ENCODE results near the gene AK1.
"Not testable (repeated sequence)": the region's sequence is repeated elsewhere in the genome, so short reads cannot be mapped to it uniquely, and the experiment has no call there.

AK1 gene

DNA sequence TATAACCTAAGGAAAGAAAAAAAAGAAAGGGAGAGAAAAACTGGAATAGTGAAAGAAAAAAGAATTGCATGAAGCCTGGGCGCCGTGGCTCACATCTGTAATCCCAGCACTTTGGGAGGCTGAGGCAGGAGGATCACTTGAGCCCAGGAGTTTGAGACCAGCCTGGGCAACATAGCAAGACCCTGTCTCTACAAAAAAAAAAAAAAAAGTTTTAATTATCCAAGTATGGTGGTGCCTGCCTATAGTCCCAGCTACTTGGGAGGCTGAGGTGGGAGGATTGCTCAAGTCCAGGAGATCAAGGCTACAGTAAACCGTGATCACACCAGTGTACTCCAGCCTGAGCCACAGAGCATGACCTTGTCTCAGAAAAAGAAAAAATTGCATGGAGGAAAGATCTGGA lies 4.2 kb upstream of the AK1 start:
- DNase-seq: not testable (repeated sequence)

DNA sequence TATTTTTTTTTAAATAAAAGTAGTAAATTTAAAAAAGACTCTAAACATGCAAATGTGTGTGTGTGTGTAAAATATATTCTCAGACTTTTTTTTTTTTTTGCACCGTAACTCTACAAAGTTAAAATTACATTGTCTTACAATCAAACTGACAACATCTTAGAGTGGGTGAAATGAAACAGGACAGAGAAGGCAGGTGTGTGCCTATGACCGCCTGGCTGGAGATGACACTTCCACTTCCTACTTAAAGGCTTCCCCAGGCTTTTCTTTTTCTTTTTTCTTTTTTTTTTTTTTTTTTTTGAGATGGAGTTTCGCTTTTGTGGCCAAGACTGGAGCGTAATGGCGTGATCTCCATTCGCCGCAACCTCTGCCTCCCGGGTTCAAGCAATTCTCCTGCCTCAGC lies 2.7 kb upstream of the AK1 start:
- no peak for DNase-seq

DNA sequence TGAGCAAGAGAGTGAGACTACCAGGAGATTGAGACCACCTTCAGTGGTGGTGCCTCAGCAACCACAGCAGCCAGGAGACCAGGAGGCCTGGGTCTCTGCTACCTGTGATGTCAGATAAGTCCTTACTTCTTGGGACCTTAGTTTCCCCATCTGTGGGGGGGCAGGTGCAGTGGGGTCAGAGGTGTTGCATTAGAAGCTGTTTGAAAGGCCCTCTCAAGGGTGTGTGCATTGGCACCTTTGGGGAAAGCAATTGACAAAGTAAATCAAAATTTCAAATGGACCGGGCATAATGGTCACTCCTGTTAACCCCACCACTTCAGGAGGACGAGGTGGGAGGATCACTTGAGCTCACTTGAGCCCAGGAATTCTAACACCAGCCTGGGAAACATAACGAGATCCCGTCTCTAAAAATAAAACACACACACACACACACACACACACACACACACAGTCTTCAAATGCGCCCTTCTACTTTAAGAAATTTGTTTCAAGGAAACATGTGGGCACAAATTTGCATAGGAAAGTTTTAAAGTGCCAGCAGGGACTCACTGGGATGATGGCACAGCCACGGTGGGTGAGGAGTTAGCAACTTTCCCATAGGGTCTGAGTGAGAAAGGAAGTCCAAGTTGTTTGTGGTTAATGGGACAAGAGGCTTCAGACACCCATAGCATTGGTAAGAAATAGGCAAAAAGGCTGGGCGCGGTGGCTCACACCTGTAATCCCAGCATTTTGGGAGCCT lies 1.3 kb upstream of the AK1 start:
- DNase-seq: no peak

DNA sequence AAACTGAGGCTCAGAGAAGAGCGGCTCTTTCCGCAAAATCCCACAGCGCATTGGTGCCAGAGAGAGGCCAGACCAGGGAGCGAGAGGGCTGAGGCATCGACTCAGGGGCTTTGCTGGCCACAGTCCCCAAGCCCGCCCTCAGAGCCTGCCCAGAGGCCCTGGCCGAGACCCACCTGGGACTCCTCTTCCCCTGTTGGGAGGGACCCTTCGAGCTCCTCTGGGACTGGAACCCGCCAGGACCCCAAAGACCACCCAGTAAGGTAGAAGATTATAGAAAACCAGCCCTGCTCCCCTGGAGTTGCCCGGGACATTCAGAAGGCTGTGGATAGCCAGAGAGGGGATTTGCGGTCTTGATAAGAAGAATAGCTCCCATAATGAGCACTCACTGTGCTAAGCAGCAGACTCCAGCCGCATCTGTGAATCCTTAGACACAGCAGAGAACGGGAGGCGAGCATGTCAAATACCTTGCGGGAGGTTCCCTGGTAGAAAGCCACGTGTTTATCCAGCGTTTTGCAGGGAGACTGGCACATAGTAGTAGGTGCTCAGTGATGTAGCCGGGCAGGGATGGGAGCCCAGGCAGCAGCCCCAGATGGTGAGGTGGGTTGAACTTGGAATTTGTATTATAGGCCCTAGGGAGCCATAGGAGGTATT lies 651 bp upstream of the AK1 start:
- DNase-seq: no peak

DNA sequence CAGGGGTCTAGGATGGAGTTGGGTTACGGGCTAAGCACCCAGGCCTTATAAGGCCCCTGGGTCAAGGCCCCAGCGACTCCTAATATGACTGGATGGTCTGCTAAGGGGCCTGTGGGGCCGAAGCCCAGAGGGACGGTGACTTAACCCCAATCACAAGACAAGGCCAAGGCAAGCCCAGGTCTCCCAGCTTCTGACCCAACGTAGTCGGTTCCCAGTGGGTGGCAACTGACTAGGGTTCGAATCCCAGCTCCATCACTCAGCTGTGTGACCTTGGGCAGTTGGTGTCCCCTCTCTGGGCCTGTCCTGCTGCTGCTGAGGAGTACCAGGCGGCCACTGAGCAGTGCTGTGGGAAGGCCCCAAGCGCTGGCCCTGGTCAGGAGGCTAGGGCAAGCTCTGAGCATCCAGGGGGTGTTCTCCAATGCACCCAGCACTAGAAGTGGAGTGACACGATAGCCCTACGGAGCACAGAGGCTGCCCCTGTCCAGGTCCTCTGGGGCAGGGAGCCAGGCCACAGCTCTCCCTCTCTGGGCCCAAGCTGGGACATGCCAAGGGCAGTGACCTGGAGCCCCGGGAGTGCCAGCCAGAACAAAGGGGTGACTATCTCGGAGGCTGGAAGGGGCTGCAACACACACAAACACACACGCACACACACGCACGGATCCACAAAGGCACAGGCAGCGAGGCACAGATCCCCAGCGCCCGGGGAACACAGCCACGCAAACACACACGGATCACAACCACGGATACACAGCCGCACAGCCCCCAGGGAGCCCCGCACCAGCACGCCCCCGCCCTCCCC lies 512 bp downstream of the AK1 start:
- no peak for DNase-seq

DNA sequence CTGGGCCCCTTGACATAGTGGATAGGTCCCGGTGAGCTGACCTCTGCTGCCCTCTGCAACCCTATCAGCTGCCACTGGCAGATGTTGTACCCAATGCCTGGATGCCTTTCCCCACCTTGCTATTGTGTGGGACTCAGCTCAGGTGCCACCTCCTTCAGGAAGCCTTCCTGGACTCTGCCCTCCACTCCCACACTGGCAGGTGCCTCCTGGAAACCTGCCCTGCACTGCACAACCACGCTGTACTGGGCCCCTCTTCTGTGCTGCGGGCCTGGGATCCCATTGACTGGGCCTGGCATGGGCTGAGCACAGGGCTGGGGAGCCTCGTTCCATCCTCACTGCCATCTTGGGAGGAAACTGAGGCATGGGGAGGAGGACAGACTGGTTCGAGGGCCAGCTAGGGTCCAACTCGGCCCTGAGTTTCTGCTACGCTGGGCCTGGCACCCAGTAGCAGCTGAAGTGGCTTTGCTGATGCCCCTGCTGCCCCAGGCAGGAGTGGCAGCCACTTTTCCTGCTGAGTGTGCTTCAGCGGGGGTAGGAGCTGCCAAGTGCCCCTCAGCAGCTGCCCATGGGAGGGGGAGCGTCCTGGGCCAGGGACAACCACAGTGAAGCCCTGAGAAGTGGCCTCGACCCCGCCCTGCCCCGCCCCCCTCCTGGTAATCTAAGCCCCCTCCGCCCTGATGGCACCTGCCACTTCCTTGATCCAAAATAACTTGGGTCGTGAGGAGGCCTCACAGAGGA lies 1.3 kb downstream of the AK1 start:
- no peak for DNase-seq

DNA sequence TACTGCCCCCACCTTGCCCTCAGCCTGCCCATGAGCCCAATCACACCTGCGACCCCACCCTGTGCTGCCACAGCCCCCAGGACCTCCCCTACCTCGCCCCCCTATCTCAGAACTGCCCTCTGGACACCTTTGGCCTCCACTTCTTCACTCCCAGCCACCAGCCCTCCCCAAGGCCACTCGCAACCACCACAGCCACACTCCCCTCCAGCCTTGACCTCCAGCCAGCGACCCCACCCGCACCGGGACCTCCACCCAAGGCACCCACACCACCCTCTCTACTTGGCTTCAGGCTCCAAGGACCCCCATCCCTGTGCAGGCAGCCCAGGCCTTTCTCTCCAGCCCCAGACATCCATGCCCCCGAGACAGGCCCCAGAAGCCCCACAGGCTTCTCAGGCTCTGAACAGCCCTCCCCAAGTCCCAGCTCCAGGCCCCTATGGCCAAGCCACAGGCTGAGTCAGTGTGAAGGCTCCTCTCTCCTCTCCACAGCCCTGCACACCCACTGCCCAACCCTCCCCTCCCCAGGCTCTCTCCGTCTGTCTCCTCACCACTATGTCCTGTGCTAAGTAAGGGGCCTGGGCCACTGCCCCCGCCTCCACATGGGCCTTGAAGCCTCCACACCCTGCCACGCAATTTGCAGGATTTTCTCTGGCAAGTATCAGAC lies 2.0 kb downstream of the AK1 start:
- DNase-seq: no peak

DNA sequence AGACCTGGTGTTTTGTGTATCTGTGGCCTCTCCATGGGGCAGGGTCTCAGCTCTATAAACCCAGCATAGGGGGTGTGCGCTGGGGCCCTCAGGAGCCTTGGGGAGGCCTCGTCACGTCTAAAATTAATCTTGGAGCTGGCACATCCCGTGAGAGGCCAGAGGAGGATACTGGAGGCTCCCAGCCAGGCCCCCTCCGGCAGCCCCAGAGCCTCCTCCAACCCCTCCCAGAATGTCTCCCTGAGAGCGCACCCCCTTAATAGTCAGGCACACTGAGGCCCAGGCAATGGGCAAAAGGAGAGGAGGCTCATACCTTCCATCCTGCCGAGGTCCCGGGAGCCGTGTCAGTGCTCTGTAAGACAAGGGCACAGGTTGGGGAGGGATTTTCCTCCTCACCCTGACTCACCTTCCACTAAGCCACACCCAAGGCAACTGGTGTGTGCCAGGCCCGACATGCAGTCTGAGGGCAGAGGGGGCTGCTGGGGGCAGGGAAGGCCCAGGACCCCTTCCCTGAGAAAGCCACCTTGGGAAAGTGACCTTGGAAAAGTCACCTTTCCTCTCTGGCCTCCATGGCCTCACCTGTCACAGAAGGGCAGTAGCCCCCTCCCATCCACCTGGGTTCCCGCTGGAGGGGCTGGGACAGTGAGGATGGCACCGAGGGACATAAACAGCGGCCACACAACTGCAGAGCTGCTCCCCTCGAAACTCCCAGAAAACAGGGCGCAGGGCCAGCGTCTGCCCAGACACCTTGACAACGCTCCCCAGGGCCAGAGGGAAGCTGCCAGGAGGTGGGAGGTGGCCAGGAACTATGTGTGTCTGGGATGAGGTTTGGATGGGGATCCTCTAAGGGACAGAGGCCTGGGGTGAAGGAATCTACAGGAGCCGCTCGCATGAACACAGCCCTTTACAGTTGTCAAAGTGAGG lies 2.9 kb downstream of the AK1 start:
- no peak for DNase-seq

DNA sequence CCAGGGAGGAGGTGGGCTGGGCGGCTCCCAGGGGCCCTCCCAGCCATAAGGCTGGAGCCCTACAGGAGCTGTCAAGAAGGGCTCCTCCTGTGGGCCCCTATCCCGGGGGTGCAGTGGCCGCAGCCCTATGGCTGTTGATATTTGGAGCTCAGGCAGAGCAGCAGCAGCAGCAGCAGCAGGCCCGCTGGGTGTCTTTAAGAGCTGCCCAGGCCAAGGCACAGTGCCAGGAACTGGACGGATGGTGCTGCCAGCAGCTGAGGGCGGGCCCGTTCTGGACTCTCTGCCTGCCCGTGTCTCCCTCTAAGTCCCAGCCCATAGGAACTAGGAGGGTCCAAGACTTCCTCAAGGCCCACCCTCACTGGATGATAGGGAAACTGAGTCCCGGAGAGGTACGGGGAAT lies 3.6 kb downstream of the AK1 start:
- DNase-seq: no peak

DNA sequence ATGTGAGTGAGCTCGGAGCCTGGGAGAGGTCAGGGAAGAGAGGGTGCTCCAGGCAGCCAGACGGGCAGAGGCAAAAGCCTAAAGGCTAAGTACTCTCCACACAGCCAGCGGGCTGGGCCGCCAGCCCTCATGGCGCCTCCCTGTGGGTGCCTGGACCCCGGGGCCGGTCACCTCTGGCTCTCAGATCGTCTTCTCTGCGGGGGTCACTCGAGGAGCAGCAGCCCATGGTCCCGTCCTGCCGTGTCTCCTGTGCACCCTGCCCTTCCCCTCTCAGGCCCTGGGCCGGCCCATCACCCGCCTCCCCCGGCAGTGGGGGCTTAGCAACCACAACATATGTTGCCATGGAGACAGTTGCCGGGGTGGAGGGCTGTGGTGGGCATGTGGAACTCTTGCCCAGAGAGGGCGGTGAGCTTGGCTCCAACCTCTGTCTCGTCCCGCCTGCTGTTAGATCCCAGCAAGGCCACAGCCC lies 4.2 kb downstream of the AK1 start:
- DNase-seq: no peak

DNA sequence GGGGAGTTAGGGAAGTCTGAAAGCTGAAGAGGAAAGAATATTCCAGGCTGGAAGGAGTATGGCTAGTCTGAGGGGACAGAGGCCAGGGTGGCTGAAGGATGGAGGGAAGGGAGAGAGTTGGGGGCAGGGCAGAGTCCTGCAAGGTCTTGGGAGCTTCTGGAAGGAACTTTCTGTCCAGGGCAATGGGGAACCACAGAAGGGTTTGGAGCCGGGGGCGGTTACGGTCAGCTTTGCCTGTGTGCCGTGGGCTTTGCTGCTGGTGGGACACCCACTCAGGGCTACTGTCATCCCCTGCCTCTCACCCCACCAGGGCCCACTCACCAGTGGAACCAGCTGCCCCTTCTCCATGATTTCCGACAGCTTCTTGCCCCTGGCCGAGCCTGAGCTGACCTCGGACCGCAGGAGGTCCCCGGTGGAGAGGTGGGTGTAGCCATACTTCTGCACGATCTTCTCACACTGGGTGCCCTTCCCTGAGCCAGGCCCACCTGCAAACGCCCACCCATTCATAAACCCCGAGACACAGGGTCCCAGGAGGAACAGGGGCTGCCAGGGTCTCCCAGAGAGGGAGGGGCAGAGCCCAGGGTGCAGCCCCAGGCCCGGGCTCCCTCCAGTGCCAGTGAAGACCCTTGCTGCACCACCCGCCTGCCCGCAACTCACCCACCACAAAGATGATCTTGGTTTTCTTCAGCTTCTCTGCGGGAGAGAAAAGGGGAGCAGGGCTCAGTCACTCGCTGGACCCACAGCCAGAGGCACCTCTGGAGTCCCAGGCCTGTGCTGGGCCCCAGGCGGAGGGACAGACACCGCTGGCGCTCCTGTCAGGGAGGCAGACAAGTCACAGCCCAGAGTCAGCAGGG lies 4.9 kb downstream of the AK1 start:
- no peak for DNase-seq

DNA sequence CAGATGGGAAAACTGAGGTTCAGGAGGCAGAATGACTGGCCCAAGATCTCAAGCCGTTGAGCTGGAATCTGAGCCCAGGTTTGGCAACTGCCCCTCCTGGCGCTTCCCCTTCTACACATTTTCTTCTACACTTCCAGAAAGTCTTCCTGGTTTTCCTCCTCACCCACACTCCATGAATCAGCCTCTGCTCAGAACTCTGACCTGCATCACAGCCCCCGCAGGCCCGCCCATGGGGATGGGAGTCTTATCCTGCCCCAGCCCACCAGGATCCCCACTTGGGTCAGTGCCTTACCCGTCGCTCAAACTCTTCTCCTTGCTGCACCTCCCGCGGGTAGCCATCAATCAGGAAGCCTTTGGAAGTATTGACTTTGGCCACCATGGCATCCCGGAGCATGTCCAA lies 5.9 kb downstream of the AK1 start:
- DNase-seq: no peak

DNA sequence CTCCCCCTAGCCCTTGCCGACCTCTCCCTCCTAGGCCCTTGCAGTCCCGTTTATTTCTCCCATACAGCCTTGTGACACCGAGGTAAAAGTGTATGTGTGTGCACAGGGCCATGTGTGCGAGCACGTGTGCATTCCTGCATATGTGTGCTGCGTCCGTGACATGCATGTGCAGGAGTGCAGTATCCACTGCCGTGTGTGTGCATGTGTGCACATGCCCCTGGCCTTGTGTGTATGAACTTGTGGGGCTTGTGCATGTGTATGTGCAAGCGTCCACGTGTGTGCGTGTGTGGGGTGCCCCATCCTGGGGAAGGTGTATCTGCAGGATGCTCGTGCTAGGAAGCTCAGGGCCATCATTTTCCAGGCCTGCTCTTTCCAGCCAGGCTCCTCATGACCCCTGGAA lies 6.6 kb downstream of the AK1 start:
- DNase-seq: no peak

DNA sequence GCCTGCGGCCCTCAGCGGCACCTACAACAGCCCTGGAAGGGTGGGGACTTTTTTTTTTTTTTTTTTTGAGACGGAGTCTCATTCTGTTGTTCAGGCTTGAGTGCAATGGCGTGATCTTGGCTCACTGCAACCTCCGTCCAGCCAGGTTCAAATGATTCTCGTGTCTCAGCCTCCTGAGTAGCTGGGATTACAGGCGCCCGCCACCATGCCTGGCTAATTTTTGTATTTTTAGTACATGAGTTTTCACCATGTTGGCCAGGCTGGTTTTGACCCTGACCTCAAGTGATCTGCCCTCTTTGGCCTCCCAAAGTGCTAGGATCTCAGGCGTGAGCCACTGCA lies 7.4 kb downstream of the AK1 start:
- DNase-seq: not testable (repeated sequence)

DNA sequence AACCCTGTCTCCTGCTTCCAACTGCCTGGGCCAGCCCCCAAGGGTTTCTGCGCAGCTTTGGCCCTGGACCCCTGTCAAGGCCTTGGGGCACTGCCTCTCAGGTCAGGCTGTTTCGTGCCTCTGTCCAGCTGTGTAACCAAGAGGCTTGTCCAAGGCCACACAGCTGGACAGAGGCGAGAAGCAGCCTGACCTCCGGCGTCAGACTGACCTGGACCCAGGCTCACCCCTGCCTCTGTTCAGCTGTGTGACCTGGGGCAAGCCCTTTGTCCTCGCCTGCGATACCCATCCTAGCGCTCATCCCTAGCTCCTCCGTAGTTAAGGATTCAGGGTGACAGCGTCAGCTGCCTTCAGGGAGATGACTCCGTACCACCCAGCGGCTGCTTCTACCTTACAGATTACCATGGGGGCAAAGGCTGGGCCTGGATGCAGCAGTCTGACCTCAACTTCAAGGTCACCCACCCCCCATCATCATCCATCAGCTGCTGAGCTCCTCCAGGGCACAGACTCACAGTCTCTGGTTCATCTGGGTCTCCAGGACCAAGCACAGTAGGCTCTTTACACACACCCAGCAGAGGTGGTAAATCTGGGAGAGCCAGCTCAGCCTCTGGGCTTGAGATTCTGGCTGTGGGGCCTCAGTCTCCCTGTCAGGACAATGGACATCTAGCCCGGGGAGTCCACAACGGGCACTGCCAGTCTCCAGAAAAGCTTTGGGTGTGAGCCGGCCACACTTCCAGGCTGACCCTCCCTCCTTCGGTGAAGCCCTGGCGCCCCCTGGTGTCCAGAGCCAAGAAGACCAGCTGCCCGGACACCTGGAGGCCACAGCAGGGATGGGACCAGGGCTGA lies 7.9 kb downstream of the AK1 start:
- DNase-seq: peak; percentile 81

DNA sequence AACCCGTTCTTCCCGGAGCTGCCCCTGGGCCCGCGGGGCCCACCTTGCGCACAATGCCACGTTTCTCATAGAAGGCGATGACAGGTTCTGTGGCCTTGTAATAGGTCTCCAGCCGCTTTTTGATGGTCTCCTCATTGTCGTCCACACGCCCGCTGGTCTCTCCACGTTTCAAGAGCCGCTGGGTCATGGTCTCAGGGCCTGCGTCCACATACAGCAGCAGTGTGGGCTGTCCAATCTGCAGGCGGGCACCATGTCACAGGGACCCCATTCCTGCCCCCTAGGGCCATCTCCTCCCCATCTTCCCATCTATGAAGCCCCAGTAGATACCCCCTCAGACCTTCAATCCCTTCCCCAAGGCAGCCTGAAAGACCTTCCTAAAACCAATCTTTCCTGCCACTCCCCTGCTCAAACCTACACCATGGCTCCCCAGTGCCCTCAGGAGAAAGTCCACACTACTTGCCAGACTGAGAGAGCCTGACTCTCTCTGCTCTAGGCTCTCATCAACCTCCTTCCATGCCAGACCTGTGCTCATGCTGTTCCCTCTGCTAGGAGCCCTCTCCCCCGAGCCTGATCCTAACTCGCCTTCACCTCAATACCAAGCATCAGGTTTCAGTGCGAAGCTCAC lies 9.1 kb downstream of the AK1 start:
- DNase-seq: no peak

DNA sequence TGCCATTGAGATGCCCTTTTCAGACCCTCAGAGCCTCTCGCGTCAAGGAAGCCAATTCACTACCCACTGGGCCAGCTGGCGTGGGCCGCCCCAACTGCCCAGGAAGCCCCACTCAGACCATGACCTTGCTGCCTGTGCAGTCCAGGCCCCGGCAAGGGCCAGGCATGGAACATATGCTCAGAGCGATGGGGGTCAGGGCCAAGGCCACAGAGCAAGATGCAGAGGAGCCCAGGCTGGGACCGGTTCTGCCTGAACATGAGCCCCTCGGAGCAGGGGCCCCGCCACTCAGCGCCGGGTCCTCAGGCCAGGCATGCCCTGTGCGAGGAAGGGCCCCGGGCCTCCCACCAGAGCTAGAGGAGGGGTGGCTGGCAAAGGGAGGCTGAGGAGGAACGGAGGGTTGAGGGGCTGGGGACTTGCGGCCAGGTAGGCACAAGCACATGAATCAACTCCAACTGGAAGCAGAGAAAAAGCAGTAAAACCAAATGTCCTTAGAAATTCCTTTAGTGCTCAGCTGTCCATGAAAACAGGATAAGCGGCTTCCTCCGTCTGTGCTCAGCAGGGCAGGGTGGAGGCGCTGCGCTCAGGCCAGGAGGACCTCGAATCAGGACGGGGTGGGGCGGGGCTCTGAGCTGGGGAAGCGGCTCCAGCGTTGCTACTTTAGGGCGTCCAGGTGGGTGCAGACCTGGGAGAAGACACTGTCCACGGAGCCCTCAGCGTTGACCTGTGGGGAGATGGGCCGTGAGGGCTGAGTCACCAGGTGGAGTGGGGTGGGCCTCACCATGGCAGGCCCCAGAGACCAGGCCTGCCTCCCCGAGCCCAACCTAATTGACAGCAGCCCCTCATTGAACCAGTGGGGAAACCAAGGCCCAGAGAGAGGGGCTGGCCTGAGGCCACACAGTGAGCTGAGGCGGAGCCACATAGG lies 9.9 kb downstream of the AK1 start:
- no peak for DNase-seq

DNA sequence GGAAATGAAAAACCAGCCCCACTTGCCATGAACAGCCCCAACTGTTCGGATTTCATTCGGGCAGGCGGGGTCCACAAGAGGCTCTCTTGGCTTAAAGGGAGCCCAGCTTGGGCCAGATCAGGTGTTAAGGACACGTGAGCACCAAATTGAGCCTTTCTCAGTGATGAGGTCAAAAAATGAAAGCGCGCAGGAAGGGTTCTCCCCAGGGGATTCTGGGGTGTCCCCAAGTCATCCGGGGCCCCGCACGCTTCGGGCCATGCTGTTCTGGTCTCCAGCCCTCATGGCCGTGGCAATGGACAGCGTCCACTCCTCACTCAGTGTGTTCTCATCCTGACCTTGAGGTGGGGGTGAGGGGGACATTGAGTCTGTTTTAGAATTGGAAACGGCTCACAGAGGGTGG lies 10.9 kb downstream of the AK1 start:
- DNase-seq: no peak
